Head of caudate nucleus (tissue), 42 donors: ENCODE data around the gene SIRPD.
"Not testable (repeated sequence)": the region's sequence is repeated elsewhere in the genome, so short reads cannot be mapped to it uniquely, and the experiment has no call there.

ENCODE experiments used
- DNase-seq, 42 donors: peaks; one replicate each; pipeline versions ENCODE4 v3.0.0 to v3.0.0-alpha.2; 2020 to 2021; ENCODE audit warnings: mixed read lengths in 7 of 42
- intact Hi-C: fragments of 100-400 bp; cut with DNase I; formaldehyde crosslinking; loops from one replicate; pipeline ENCODE4 v1.15.0; 2022

Gene SIRPD

DNA sequence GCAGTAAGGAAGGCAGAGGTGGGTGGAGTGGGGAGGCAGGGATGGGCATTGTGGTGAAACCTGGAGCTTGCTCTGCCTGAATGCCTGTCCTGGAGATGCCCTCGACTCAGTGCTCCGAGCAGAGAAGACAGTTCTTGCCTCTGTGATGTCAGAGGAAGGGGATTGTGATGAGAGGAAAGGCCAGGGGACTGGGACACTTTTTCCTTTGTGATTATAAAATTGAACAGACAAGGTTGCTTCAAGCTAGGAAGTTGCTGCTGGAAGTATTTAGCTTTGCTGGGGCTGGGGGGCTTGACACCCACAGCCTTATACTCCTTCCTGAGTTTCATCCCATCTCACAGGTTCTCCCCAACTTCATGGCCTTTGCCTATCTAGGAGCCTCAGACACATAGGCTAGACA, at the start of gene SIRPD:
SIRPD (minus strand) TSS at position 101 of the 400 bp plus-strand sequence; CDS start at position 49, 52 bp downstream.
- DNase-seq, result no peak
- intact Hi-C loops, result no loop called here

- intact Hi-C loops, result no loop called here
- DNase-seq, result no peak
These were observed 43.2 kb upstream of the SIRPD start for GRCh38 chr20:1600736-1601135.

GRCh38 chr20:1595333-1595732, 37.8 kb upstream of the SIRPD start:
- DNase-seq, result peak in 2 of 42 donors; percentile 14 to 21
- intact Hi-C loops, result no loop called here

- DNase-seq, result peak in 7 of 42 donors; percentile 8 to 27 (median 17)
- intact Hi-C loops, result no loop called here
These were observed 31.3 kb upstream of the SIRPD start for GRCh38 chr20:1588533-1589460.

GRCh38 chr20:1587781-1588532, 30.5 kb upstream of the SIRPD start:
- DNase-seq, result no peak
- intact Hi-C loops, result no loop called here

DNA sequence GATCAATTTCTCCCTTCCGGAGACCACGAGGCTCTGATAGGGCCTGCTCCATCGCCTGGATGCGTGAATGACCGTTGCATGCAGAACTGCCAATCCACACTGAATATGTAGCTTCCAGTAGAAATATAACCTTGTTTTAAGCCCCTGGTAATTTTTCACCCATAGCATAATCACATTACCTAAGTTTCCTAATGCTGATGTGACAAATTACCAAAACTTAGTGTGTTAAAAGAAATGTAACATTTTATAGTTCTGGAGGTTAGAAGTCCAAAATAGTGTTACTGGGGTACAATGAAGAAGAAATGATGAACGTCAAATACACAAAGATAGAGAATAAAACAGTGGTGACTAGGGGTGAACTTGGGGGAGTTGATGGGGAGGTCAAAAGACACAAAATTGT, 22.0 kb upstream of the SIRPD start:
- no peak for DNase-seq
- intact Hi-C loops, result no loop called here

DNA sequence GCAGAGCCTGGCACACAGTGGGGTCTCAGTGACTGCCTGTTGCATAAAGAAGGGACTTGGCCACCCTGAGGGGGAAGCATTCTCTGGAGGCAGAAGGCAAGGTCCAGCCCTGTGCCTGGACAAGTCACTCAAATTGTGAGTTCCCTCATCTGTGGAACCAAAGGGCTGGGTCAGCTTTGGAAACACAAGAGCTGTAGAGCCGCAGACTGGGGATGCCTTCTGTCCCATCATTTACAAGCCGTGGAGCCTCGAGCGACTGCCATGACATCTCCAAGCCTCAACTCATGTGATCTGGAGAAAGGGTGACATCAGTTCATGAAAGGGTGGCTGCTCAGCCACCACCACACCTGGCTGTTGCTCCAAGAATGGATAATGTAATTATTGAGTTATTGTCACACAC, 20.4 kb upstream of the SIRPD start:
- intact Hi-C loops, result no loop called here
- DNase-seq, result peak in 1 of 42 donors; percentile 22

GRCh38 chr20:1577313-1577712, 19.8 kb upstream of the SIRPD start:
- intact Hi-C loops, result not testable (repeated sequence)
- DNase-seq, result peak in 1 of 42 donors; percentile 10

DNA sequence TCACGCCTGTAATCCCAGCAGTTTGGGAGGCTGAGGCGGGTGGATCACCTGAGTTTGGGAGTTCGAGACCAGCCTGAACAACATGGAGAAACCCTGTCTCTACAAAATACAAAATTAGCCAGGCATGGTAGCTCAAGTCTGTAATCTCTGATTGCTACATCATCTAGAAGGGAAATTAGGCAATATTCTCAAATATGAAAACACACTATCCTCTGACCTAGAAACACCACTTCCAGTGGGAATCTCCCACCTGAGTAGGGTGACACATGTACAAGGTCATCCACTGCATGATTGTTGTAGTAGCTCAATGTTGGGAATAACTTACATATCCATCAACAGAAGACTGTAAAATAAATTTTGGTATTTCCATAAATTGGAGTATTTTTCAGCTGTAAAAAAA, 19.1 kb upstream of the SIRPD start:
- DNase-seq, result peak in 1 of 42 donors; percentile 22
- intact Hi-C loops, result no loop called here

- DNase-seq, intact Hi-C loops: not testable (repeated sequence)
These were observed 18.5 kb upstream of the SIRPD start for GRCh38 chr20:1576003-1576402.

- intact Hi-C loops, result not testable (repeated sequence)
- DNase-seq, result peak in 1 of 42 donors; percentile 16
These were observed 14.1 kb upstream of the SIRPD start for GRCh38 chr20:1571583-1571982.

DNA sequence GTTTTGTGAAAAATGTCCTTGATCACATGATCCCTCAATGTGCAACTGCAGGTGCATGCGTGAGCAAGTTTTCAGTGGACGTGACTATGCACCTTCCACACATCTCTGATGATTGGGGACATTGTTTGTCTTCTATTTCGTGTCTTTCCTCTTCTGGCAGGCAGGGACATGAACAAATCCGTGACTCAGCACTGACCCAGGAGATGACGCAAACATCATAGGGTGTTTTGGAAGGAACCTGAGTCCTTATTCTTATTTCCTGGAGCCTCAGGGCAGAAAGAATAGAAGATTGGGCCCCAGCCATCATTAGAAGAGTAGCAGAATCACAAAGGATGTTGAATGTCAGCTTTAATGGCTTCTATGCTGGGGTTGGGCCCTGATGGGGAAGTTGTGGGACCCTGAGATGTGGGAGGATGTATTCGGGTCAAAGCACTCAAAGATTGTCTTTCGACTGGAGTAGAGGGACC, 11.9 kb upstream of the SIRPD start:
- DNase-seq, result peak in 2 of 42 donors; percentile 4 to 19
- intact Hi-C loops, result no loop called here

- intact Hi-C loops, result no loop called here
- no peak for DNase-seq
These were observed 10.6 kb upstream of the SIRPD start for GRCh38 chr20:1568163-1568490.

DNA sequence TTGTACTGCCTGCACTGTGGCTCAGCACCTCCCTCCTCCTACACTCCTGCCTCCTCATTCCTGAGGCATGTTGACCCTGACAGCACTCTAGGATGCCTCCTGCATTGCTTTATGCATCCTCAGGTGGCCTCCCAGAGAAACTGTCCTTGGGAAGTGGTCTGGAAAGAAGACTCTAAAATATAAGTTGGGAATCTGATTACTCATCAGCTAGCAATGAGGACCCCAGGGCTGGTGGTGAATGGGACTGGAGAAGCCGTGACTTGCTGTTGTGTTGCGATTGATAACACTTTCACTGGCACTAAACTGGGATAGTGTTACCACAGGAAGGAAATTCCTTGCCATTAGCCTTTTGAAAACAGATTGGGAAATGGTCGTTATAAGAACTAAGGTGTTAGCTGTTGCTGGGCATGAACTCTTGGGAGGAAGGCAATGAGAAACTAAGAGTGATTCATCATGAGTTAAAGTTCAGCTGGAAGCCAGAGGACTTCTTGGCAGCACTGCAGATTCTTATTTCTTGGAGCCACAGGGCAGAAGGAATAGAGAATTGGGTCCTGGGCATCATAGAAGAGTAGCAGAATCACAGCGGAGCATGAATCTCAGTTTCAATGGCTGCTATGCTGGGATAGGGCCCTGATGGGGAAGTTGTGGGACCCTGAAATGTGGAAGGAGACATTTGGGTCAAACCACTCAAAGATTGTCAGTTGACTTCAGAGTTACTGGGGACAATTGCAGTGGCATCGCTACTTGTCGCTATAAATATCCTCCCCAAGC, 10.1 kb upstream of the SIRPD start:
- DNase-seq, result no peak
- intact Hi-C loops, result no loop called here

DNA sequence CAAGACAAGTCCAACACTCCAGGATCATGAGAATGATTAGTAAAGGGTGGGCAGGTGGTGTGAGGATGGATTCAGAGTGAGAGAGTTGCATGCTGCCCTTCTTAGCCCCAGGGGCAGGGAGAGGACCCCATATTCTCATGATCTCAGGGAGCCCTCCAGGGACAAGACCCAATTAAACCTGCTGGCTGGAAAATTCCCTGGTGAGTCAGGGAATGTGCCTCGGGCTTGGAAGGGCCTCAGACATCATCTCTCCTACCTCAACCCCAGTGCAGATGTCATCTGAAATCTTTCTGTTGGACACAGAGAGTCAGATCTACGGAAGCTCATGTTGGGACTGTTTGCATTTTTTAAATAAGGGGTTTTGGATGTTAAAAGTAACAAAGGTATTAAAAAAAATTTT, 9.2 kb upstream of the SIRPD start:
- intact Hi-C loops, result no loop called here
- no peak for DNase-seq

GRCh38 chr20:1565461-1565860, 8.0 kb upstream of the SIRPD start:
- intact Hi-C loops, result no loop called here
- no peak for DNase-seq

GRCh38 chr20:1563598-1563997, 6.1 kb upstream of the SIRPD start:
- no peak for DNase-seq
- intact Hi-C loops, result no loop called here

DNA sequence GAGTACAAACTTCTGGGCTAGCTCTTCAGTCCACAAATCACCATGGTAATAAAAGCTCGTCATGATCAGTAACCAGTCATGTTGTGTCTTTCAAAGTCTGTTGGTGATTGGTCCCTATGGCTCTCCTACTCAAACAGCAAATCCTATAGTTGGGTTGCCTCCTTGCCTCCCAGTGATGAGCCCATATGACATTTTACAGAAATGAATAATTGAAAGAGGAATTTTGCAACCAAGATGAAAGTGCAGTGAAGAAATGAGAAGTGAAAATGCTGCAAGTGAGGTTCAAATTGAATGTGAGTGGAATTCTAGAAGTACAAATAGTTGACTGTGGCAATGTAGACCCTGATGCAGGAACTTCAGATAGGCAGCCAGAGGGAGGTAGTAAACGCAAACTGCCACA, 5.1 kb upstream of the SIRPD start:
- no peak for DNase-seq
- intact Hi-C loops, result no loop called here

GRCh38 chr20:1561350-1561749, 3.8 kb upstream of the SIRPD start:
- no peak for DNase-seq
- intact Hi-C loops, result no loop called here

GRCh38 chr20:1555952-1556351, 1.6 kb downstream of the SIRPD start:
- DNase-seq, result no peak
- intact Hi-C loops, result no loop called here
